ENCODE results near the gene SRPK3. TPM values are rescaled to one million over a fixed set of nuclear protein-coding genes. Genes with fewer than 3 reads are reported as not detected.

The SRPK3 gene
- total and polyA plus RNA-seq, 4 donors, result 0.05 TPM; not detected in 3

DNA sequence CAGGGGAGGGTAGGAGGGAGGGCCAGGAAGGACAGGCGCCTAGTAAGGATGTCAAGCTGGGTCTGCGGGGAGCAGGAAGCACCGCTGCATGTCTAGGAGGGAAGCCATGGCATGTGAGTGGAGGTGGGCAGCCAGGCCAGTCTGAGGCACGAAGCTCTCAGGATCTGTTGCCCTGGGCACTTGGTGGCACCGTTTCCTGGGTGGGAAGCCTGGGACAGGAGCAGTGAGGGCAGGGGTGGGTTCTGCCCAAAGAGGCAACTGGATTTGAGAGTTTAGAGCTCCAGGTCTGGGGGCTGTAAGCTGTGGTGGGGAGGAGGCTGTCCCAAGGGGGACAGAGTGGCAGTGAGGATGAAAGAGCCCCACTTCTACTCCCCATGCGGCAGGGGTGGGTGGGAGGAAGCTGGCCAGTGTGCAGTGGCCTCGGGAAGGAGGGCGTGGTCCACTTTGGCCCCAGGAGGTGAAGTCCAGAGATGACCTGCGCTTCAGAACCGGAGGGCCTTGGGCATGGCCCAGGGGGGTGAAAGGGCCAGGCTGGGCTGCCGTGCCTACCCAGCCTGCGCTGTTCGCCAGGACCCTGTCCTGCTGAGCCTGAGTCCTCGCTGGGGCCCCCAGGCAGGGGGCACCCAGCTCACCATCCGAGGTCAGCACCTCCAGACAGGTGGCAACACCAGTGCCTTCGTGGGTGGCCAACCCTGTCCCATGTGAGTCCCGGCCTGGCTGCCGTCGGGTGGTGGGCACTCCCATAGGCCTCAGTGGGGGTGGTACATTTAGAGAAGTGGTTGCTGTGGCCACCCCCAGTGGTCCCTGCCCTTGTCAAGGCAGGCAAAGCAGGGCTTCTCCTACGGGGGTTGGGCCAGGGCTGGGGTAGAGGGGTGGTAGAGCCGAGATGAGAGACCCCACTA lies 8.3 kb upstream of the SRPK3 start:
- Histone ChIP-seq H3K4me3 (ENCODE audit: low read depth in 1 of 3, low read length in 3 of 3) (no peak overlapping the region), H3K36me3 (ENCODE audit: control insufficient read depth in 4 of 4, insufficient read depth in 3 of 4, low read depth in 1 of 4, low read length in 3 of 4) (no peaks in the 10 kb centered on the region), H3K9ac (ENCODE audit: low read depth in 1 of 2, low read length in 2 of 2) (no peak overlapping the region), H3K27ac (ENCODE audit: low read depth in 1 of 2, low read length in 2 of 2) (no peak overlapping the region), H3K27me3 (ENCODE audit: control insufficient read depth in 4 of 4, insufficient read depth in 4 of 4, low read length in 3 of 4) (no peaks in the 10 kb centered on the region), H3K9me3 (ENCODE audit: control insufficient read depth in 4 of 4, low read length in 3 of 4) (no peaks in the 10 kb centered on the region), H3K4me1 (ENCODE audit: control insufficient read depth in 4 of 4, insufficient read depth in 4 of 4, low read length in 3 of 4) (no peaks in the 10 kb centered on the region)
- 82% methylated on average over 21 of the region's 21 CpGs for WGBS
- DNase-seq (ENCODE audit: low spot score), result no peak
- TF ChIP-seq FOXA2 (IDR thresholded peaks at IDR 0.05) (no peak), GABPA (IDR thresholded peaks at IDR 0.05 in 1 of 2, conservative IDR thresholded peaks at IDR 0.05 in 1 of 2) (no peak), TAF1 (conservative IDR thresholded peaks at IDR 0.05) (no peak)

DNA sequence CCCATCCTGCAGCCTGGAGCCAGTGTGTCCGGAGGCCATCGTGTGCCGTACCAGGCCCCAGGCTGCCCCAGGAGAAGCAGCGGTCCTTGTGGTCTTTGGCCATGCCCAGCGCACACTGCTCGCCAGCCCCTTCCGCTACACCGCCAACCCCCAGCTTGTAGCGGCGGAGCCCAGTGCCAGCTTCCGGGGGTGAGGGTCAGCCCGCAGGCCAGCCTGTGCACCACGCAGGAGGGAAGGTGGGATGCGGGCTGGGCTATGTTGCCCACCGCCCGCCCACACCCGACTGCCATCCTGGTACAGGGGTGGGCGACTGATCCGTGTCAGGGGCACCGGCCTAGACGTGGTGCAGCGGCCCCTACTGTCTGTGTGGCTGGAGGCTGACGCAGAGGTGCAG lies 7.6 kb upstream of the SRPK3 start:
- 96% methylated on average over 23 of the region's 23 CpGs for WGBS
- TF ChIP-seq GABPA (IDR thresholded peaks at IDR 0.05 in 1 of 2, conservative IDR thresholded peaks at IDR 0.05 in 1 of 2) (no peak), EGR1 (IDR thresholded peaks at IDR 0.05; ENCODE audit: low read depth in 2 of 2) (no peak), FOXA1 (IDR thresholded peaks at IDR 0.05) (no peak), HNF4G (IDR thresholded peaks at IDR 0.05) (no peak), SP1 (IDR thresholded peaks at IDR 0.05) (no peak), REST (IDR thresholded peaks at IDR 0.05) (no peak), NR2F2 (IDR thresholded peaks at IDR 0.05) (no peak), FOXA2 (IDR thresholded peaks at IDR 0.05) (no peak), RXRA (IDR thresholded peaks at IDR 0.05) (no peak), RAD21 (IDR thresholded peaks at IDR 0.05) (no peak), JUND (IDR thresholded peaks at IDR 0.05) (no peak), HNF4A (conservative IDR thresholded peaks at IDR 0.05) (no peak), YY1 (IDR thresholded peaks at IDR 0.05) (no peak)
- TF ChIP-seq, protein P1, sequence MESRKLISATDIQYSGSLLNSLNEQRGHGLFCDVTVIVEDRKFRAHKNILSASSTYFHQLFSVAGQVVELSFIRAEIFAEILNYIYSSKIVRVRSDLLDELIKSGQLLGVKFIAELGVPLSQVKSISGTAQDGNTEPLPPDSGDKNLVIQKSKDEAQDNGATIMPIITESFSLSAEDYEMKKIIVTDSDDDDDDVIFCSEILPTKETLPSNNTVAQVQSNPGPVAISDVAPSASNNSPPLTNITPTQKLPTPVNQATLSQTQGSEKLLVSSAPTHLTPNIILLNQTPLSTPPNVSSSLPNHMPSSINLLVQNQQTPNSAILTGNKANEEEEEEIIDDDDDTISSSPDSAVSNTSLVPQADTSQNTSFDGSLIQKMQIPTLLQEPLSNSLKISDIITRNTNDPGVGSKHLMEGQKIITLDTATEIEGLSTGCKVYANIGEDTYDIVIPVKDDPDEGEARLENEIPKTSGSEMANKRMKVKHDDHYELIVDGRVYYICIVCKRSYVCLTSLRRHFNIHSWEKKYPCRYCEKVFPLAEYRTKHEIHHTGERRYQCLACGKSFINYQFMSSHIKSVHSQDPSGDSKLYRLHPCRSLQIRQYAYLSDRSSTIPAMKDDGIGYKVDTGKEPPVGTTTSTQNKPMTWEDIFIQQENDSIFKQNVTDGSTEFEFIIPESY (IDR thresholded peaks at IDR 0.05), result no peak
- TF ChIP-seq, protein P2, sequence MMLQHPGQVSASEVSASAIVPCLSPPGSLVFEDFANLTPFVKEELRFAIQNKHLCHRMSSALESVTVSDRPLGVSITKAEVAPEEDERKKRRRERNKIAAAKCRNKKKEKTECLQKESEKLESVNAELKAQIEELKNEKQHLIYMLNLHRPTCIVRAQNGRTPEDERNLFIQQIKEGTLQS (IDR thresholded peaks at IDR 0.05), result no peak
- TF ChIP-seq, protein P3, sequence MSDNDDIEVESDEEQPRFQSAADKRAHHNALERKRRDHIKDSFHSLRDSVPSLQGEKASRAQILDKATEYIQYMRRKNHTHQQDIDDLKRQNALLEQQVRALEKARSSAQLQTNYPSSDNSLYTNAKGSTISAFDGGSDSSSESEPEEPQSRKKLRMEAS (IDR thresholded peaks at IDR 0.05), result no peak
- TF ChIP-seq, protein P4, sequence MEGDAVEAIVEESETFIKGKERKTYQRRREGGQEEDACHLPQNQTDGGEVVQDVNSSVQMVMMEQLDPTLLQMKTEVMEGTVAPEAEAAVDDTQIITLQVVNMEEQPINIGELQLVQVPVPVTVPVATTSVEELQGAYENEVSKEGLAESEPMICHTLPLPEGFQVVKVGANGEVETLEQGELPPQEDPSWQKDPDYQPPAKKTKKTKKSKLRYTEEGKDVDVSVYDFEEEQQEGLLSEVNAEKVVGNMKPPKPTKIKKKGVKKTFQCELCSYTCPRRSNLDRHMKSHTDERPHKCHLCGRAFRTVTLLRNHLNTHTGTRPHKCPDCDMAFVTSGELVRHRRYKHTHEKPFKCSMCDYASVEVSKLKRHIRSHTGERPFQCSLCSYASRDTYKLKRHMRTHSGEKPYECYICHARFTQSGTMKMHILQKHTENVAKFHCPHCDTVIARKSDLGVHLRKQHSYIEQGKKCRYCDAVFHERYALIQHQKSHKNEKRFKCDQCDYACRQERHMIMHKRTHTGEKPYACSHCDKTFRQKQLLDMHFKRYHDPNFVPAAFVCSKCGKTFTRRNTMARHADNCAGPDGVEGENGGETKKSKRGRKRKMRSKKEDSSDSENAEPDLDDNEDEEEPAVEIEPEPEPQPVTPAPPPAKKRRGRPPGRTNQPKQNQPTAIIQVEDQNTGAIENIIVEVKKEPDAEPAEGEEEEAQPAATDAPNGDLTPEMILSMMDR (IDR thresholded peaks at IDR 0.05; ENCODE audit: low read depth, low read length, missing input control), result no peak
- no peak overlapping the region for H3K4me3 ChIP-seq (ENCODE audit: low read depth in 1 of 3, low read length in 3 of 3)
- no peaks in the 10 kb centered on the region for H3K4me1 ChIP-seq (ENCODE audit: control insufficient read depth in 4 of 4, insufficient read depth in 4 of 4, low read length in 3 of 4)
- H3K27me3 ChIP-seq (ENCODE audit: control insufficient read depth in 4 of 4, insufficient read depth in 4 of 4, low read length in 3 of 4), result no peaks in the 10 kb centered on the region
- H3K9ac ChIP-seq (ENCODE audit: low read depth in 1 of 2, low read length in 2 of 2), result no peak overlapping the region
- H3K27ac ChIP-seq (ENCODE audit: low read depth in 1 of 2, low read length in 2 of 2), result no peak overlapping the region
- H3K9me3 ChIP-seq (ENCODE audit: control insufficient read depth in 4 of 4, low read length in 3 of 4), result no peaks in the 10 kb centered on the region
- DNase-seq (ENCODE audit: low spot score), result no peak
- H3K36me3 ChIP-seq (ENCODE audit: control insufficient read depth in 4 of 4, insufficient read depth in 3 of 4, low read depth in 1 of 4, low read length in 3 of 4), result no peaks in the 10 kb centered on the region

All from liver (tissue), 9 donors.